H1 (cell line): Measurements from ENCODE around the gene TNNI2. TPM values are rescaled to one million over a fixed set of nuclear protein-coding genes. Genes with fewer than 3 reads are reported as not detected.

Source experiments
- CTCF ChIA-PET: fragments of 300-600 bp; sonication (Branson Sonifier 250); formaldehyde crosslinking; loops from one replicate; lab custom pipeline; 2021; ENCODE audit not compliant: partially characterized antibody; lab: Charles Lee
- POLR2A ChIA-PET: fragments of 300-600 bp; sonication (Branson Sonifier 250); formaldehyde crosslinking; loops from one replicate; lab custom pipeline; 2021; ENCODE audit warnings: inconsistent platforms; ENCODE audit not compliant: partially characterized antibody; lab: Charles Lee
- DNase-seq, 2 experiments: peaks; one replicate each; pipeline versions ENCODE4 v3.0.0 to v3.0.0-alpha.2; 2010 to 2022; ENCODE audit warnings: low spot score in 2 of 2, low read depth in 1 of 2, mixed read lengths in 1 of 2
- FAIRE-seq: peaks from 2 replicates; lab custom pipeline; 2011; peaks lifted over from hg19 to GRCh38; lab: Jason Lieb, UNC
- H2AFZ ChIP-seq: 2 replicates; pipeline ENCODE4 v1.8.1; 2012; ENCODE audit warnings: low read length, inconsistent platforms
- H2AK5ac ChIP-seq: 2 replicates; pipeline ENCODE4 v1.6.1; 2013; ENCODE audit warnings: low read depth, low read length
- H2BK120ac ChIP-seq: replicated peaks from 2 replicates; pipeline ENCODE3; 2013; ENCODE audit warnings: low read depth, low read length, inconsistent platforms
- H2BK12ac ChIP-seq: 2 replicates; pipeline ENCODE4 v1.6.1; 2013; ENCODE audit warnings: low read depth, low read length
- H2BK15ac ChIP-seq: 2 replicates; pipeline ENCODE4 v1.6.1; 2013; ENCODE audit warnings: low read length
- H2BK20ac ChIP-seq: 2 replicates; pipeline ENCODE4 v1.6.1; 2013; ENCODE audit warnings: low read length
- H2BK5ac ChIP-seq: 2 replicates; pipeline ENCODE4 v1.6.1; 2013; ENCODE audit warnings: low read depth, low read length
- H3K14ac ChIP-seq: 2 replicates; pipeline ENCODE4 v1.6.1; 2013; ENCODE audit warnings: inconsistent platforms; ENCODE audit not compliant: insufficient read length
- H3K18ac ChIP-seq: 2 replicates; pipeline ENCODE4 v1.6.1; 2013; ENCODE audit warnings: low read length; ENCODE audit errors: extremely low read depth
- H3K23ac ChIP-seq: 2 replicates; pipeline ENCODE4 v1.6.1; 2013; ENCODE audit warnings: inconsistent platforms; ENCODE audit not compliant: insufficient read length
- H3K23me2 ChIP-seq: 2 replicates; pipeline ENCODE4 v1.6.1; 2013; ENCODE audit warnings: low read depth, low read length
- H3K27ac ChIP-seq: 2 replicates; pipeline ENCODE4 v1.6.1; 2011; ENCODE audit warnings: low read depth, low read length, inconsistent platforms
- H3K27me3 ChIP-seq, 4 experiments: replicated peaks in 1 of 4; 1 replicate in 1 of 4; 2 replicates in 3 of 4; pipeline versions ENCODE4 v1.6.1 to v1.8.1; 2011 to 2013; ENCODE audit warnings: low read length in 3 of 4, mild to moderate bottlenecking in 3 of 4, inconsistent platforms in 2 of 4, mixed read lengths in 2 of 4, moderate library complexity in 1 of 4; ENCODE audit not compliant: control insufficient read depth in 3 of 4, insufficient read depth in 3 of 4; ENCODE audit errors: extremely low read depth in 1 of 4
- H3K36me3 ChIP-seq, 4 experiments: 2 replicates each; pipeline versions ENCODE4 v1.6.1 to v1.8.1; 2011 to 2013; ENCODE audit warnings: mild to moderate bottlenecking in 4 of 4, low read length in 3 of 4, moderate library complexity in 2 of 4, control low read depth in 1 of 4, inconsistent platforms in 1 of 4; ENCODE audit not compliant: insufficient read depth in 4 of 4, control insufficient read depth in 2 of 4
- H3K4ac ChIP-seq: replicated peaks from 2 replicates; pipeline ENCODE3; 2013; ENCODE audit warnings: low read length, low read depth, mixed read lengths, inconsistent platforms; ENCODE audit not compliant: insufficient read length
- H3K4me1 ChIP-seq, 4 experiments: replicated peaks in 1 of 4; 1 replicate in 1 of 4; 2 replicates in 3 of 4; pipeline versions ENCODE4 v1.6.1 to v1.8.1; 2011 to 2013; ENCODE audit warnings: low read length in 3 of 4, inconsistent platforms in 2 of 4, mixed read lengths in 1 of 4; ENCODE audit not compliant: insufficient read depth in 4 of 4, control insufficient read depth in 3 of 4
- H3K4me2 ChIP-seq, 2 experiments: 2 replicates each; pipeline versions ENCODE4 v1.6.1 to v1.8.1; 2011 to 2013; ENCODE audit warnings: low read depth in 2 of 2, low read length in 2 of 2, control low read depth in 1 of 2, inconsistent platforms in 1 of 2, mild to moderate bottlenecking in 1 of 2; ENCODE audit not compliant: insufficient read depth in 1 of 2
- H3K4me3 ChIP-seq, 4 experiments: fragments of 200-600, 300-600 bp in 1 of 4; sonication (generic), shearing (Covaris generic), sonication (Bioruptor Twin) in 1 of 4; 2 replicates each; pipeline versions ENCODE4 v1.5.1 to v1.8.1; 2011 to 2016; ENCODE audit warnings: low read length in 4 of 4, low read depth in 3 of 4, control low read depth in 2 of 4, inconsistent platforms in 2 of 4, mild to moderate bottlenecking in 2 of 4, mixed read lengths in 1 of 4, moderate library complexity in 1 of 4; ENCODE audit not compliant: insufficient read depth in 2 of 4; ENCODE audit errors: extremely low read depth in 1 of 4
- H3K56ac ChIP-seq: replicated peaks from 2 replicates; pipeline ENCODE3; 2013; ENCODE audit warnings: low read depth, mild to moderate bottlenecking, mixed read lengths, low read length, inconsistent platforms; ENCODE audit not compliant: insufficient read length
- H3K79me1 ChIP-seq: 2 replicates; pipeline ENCODE4 v1.6.1; 2013; ENCODE audit warnings: low read depth, low read length, control low read depth
- H3K79me2 ChIP-seq, 2 experiments: 2 replicates each; pipeline versions ENCODE4 v1.6.1 to v1.8.1; 2012 to 2013; ENCODE audit warnings: low read length in 2 of 2, mild to moderate bottlenecking in 2 of 2, inconsistent platforms in 1 of 2; ENCODE audit not compliant: insufficient read depth in 2 of 2, control insufficient read depth in 1 of 2
- H3K9ac ChIP-seq, 4 experiments: replicated peaks in 1 of 4; 1 replicate in 1 of 4; 2 replicates in 3 of 4; pipeline versions ENCODE4 v1.6.1 to v1.8.1; 2011 to 2013; ENCODE audit warnings: low read depth in 3 of 4, low read length in 3 of 4, control low read depth in 2 of 4, mild to moderate bottlenecking in 2 of 4, moderate library complexity in 2 of 4, inconsistent platforms in 1 of 4; ENCODE audit errors: extremely low read depth in 1 of 4
- H3K9me3 ChIP-seq, 2 experiments: 2 replicates each; pipeline versions ENCODE4 v1.6.1 to v1.8.1; 2012 to 2013; ENCODE audit warnings: mild to moderate bottlenecking in 2 of 2, moderate library complexity in 2 of 2, control low read depth in 1 of 2, inconsistent platforms in 1 of 2, low read depth in 1 of 2, low read length in 1 of 2, mixed read lengths in 1 of 2; ENCODE audit not compliant: insufficient read depth in 2 of 2
- H4K20me1 ChIP-seq, 2 experiments: replicated peaks in 1 of 2; 2 replicates each; pipeline versions ENCODE3 to v1.8.1; 2011 to 2013; ENCODE audit warnings: inconsistent platforms in 2 of 2, low read length in 2 of 2, mild to moderate bottlenecking in 1 of 2; ENCODE audit not compliant: insufficient read depth in 2 of 2, control insufficient read depth in 1 of 2
- H4K5ac ChIP-seq: 2 replicates; pipeline ENCODE4 v1.6.1; 2013; ENCODE audit warnings: low read length, low read depth, mixed read lengths, inconsistent platforms; ENCODE audit not compliant: insufficient read length
- H4K8ac ChIP-seq: 2 replicates; pipeline ENCODE4 v1.8.0; 2013; ENCODE audit warnings: mild to moderate bottlenecking, moderate library complexity, low read length, inconsistent platforms; ENCODE audit not compliant: insufficient read depth; ENCODE audit errors: extremely low read depth
- H4K91ac ChIP-seq: replicated peaks from 2 replicates; pipeline ENCODE3; 2013; ENCODE audit warnings: low read length, mixed read lengths, inconsistent platforms; ENCODE audit not compliant: insufficient read length
- EZH2 ChIP-seq: fragments of 200-600 bp; sonication (generic); IDR thresholded peaks from 2 replicates; pipeline ENCODE4 v1.7.1; 2012; ENCODE audit warnings: low read depth, mild to moderate bottlenecking, moderate library complexity, low read length, inconsistent platforms; ENCODE audit not compliant: severe bottlenecking
- HDAC2 ChIP-seq, 2 experiments: fragments of 300-600 bp in 1 of 2; sonication (generic) in 1 of 2; IDR thresholded peaks; 2 replicates each; pipeline ENCODE4 v1.6.1; 2011 to 2012; ENCODE audit warnings: low read depth in 2 of 2, low read length in 2 of 2, mild to moderate bottlenecking in 2 of 2, moderate library complexity in 2 of 2, borderline replicate concordance in 1 of 2, inconsistent platforms in 1 of 2
- PHF8 ChIP-seq: fragments of 200-600 bp; sonication (generic); conservative IDR thresholded peaks from 2 replicates; pipeline ENCODE4 v1.7.1; 2012; ENCODE audit warnings: low read depth, mild to moderate bottlenecking, inconsistent platforms, low read length, moderate library complexity
- RAD21 ChIP-seq, 2 experiments: IDR thresholded peaks in 1 of 2; conservative IDR thresholded peaks in 1 of 2; 2 replicates each; pipeline ENCODE4 v1.6.1; 2011; ENCODE audit warnings: low read depth in 2 of 2, low read length in 2 of 2, improper control_type of control experiment in 1 of 2, inconsistent platforms in 1 of 2, mild to moderate bottlenecking in 1 of 2, moderate library complexity in 1 of 2
- RFX5 ChIP-seq: IDR thresholded peaks from 2 replicates; pipeline ENCODE4 v1.6.1; 2011; ENCODE audit warnings: low read depth, low read length, improper control_type of control experiment, borderline replicate concordance
- SIRT6 ChIP-seq: IDR thresholded peaks from one replicate; pipeline ENCODE4 v1.7.1; 2012; ENCODE audit warnings: low read length, inconsistent platforms
- TAF7 ChIP-seq: optimal IDR thresholded peaks from 2 replicates; pipeline ENCODE3; 2011; ENCODE audit warnings: low read depth, mild to moderate bottlenecking, inconsistent platforms, low read length, moderate library complexity, borderline replicate concordance
- TCF12 ChIP-seq: IDR thresholded peaks from 2 replicates; pipeline ENCODE4 v1.6.1; 2011; ENCODE audit warnings: low read depth, mild to moderate bottlenecking, low read length
- YY1 ChIP-seq: IDR thresholded peaks from 2 replicates; pipeline ENCODE4 v1.6.1; 2011; ENCODE audit warnings: low read depth, mild to moderate bottlenecking, low read length
- WGBS, 2 experiments: shearing (Covaris generic) in 1 of 2; methylation state at CpG; one replicate each; pipeline versions ENCODE4 v1.1.6 to v1.1.7; 2013 to 2015; ENCODE audit warnings: low lambda C conversion rate in 2 of 2, mixed read lengths in 2 of 2, inconsistent platforms in 1 of 2, low coverage in 1 of 2, missing lambda C conversion rate in 1 of 2; ENCODE audit not compliant: insufficient replicate concordance in 2 of 2, insufficient coverage in 1 of 2, insufficient read length in 1 of 2; ENCODE audit errors: extremely low coverage in 1 of 2, missing lambda C conversion rate in 1 of 2; 5-methylcytosine and 5-hydroxymethylcytosine counted together
- polyA plus RNA-seq, 7 experiments: library from polyadenylated mRNA; depleted of rRNA in 3 of 7; stranded (reverse) in 5 of 7; unstranded in 2 of 7; fragments of >200 nt in 5 of 7; fragments of 200-250 nt in 2 of 7; gene quantifications; 1 replicate in 5 of 7; 2 replicates in 1 of 7; 4 replicates in 1 of 7; pipeline versions ENCODE4 v1.2.1 to v1.2.3, GENCODE V29; 2011 to 2013; ENCODE audit warnings: missing spikeins in 2 of 7, mixed read lengths in 2 of 7
- total RNA-seq: library from RNA; stranded (reverse); fragmentation: NEBNext Ultra II Directional; extraction: Animal tissue kit (Norgen Biotek cat#: 25700); gene quantifications from 2 replicates; pipeline ENCODE4 v1.2.1, GENCODE V29; 2021
- TF ChIP-seq, protein P1 (sequence below): IDR thresholded peaks from 2 replicates; pipeline ENCODE4 v1.6.1; 2011; ENCODE audit warnings: low read depth, mild to moderate bottlenecking, low read length; ENCODE audit not compliant: insufficient read depth
- TF ChIP-seq, protein P2 (sequence below): IDR thresholded peaks from 2 replicates; pipeline ENCODE4 v1.6.1; 2012; ENCODE audit warnings: inconsistent platforms

TNNI2 gene
- total and polyA plus RNA-seq, 2 of the 8 experiments (the other 6 are each of a cell fraction or from before 2014, with no cell fraction given), result not detected

DNA sequence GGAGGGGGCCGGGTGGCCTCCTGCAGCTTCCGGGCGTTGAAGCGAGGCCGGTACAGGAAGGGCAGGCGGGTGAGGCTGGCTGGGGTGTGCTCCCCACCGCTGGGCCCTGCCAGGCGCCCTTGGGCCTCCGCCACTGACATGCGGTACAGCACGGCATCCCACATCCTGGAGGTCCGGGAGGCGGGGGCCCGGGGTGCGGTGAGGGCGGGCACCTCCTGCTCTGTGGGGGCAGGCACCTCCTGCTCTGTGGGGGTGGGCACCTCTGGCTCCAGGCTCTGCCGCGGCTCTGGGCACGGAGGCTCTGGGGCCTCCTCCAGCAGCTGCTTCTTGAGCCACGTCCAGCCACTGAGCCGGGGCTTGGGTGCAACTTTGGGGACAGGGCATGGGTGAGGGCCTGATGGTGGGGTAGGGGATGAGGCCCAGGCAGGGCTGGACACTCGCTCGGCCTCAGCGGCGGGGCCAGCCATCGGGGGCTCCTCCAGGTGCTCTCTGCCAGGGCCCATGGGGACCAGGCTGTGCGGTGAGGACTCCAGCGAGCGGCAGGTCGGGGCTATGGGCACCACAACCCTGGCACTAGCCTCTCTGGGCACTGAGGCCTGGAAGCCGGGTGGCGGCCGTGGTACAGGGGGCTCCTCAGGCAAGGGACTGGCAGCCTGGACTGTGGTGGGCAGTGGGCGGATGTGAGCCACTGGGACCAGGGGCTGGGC, 50.6 kb downstream of the TNNI2 start:
- Histone ChIP-seq H3K23me2 (peaks cover 31% of the 10 kb centered on the region; the same call in 1 of the 2 replicates), H2BK20ac (no peak overlapping the region), H3K14ac (no peak overlapping the region), H3K4me3 (no peak overlapping the region), H2BK15ac (no peak overlapping the region), H3K79me2 (no peaks in the 10 kb centered on the region), H3K36me3 (no peaks in the 10 kb centered on the region), H3K27me3 (no peaks in the 10 kb centered on the region), H2BK120ac (no peak overlapping the region), H3K4ac (no peak overlapping the region), H4K8ac (no peak overlapping the region; the same call in 1 of the 2 replicates), H3K4me2 (no peak overlapping the region), H4K91ac (no peak overlapping the region), H2BK5ac (no peak overlapping the region), H4K5ac (no peak overlapping the region), H2AFZ (no peak overlapping the region), H3K23ac (no peak overlapping the region), H3K27ac (no peak overlapping the region), H3K18ac (no peak overlapping the region), H3K56ac (no peak overlapping the region), H3K9me3 (no peaks in the 10 kb centered on the region), H3K9ac (no peak overlapping the region), H3K4me1 (no peaks in the 10 kb centered on the region), H4K20me1 (peaks cover 0 to 4% of the 10 kb centered on the region in 2 experiments), H2AK5ac (no peak overlapping the region), H2BK12ac (no peak overlapping the region), H3K79me1 (no peaks in the 10 kb centered on the region)
- DNase-seq (no peak), FAIRE-seq (no peak)
- CTCF ChIA-PET, result interaction anchor here (0.7 to 4.0 kb wide), 9 partner anchors 14 to 267 kb away, joined by 3 to 39 read pairs (median 4); no protein-coding TSS in a partner anchor
- POLR2A ChIA-PET, result no interaction called here
- 87% methylated on average over 22 of the region's 34 CpGs; no CpG with 5 or more reads in 1 of the 2 experiments for WGBS, 2 experiments
- TF ChIP-seq EZH2 (no peak), TCF12 (no peak), YY1 (no peak), RFX5 (no peak), PHF8 (no peak), SIRT6 (no peak), TAF7 (no peak), RAD21 (IDR thresholded peaks at IDR 0.05 in 1 of 2, conservative IDR thresholded peaks at IDR 0.05 in 1 of 2; ENCODE audit: low read depth in 2 of 2, low read length in 2 of 2) (no peak), HDAC2 (IDR thresholded peaks at IDR 0.05; ENCODE audit: borderline replicate concordance in 1 of 2, low read depth in 2 of 2, low read length in 2 of 2) (no peak)
- TF ChIP-seq, protein P1, sequence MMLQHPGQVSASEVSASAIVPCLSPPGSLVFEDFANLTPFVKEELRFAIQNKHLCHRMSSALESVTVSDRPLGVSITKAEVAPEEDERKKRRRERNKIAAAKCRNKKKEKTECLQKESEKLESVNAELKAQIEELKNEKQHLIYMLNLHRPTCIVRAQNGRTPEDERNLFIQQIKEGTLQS, result no peak
- TF ChIP-seq, protein P2, sequence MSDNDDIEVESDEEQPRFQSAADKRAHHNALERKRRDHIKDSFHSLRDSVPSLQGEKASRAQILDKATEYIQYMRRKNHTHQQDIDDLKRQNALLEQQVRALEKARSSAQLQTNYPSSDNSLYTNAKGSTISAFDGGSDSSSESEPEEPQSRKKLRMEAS, result no peak
